PFSK-1 (cell line): ENCODE data around the gene CABP4.

ENCODE experiments used
- POLR2AphosphoS5 ChIP-seq: IDR thresholded peaks from 2 replicates; pipeline ENCODE4 v1.6.1; 2012; ENCODE audit warnings: low read depth, mild to moderate bottlenecking, control low read depth, low read length, moderate library complexity
- REST ChIP-seq, 2 experiments: IDR thresholded peaks; 2 replicates each; pipeline versions ENCODE4 v1.6.1 to v1.8.0; 2011 to 2012; ENCODE audit warnings: low read depth in 2 of 2, low read length in 2 of 2, control low read depth in 1 of 2, inconsistent platforms in 1 of 2, mild to moderate bottlenecking in 1 of 2, moderate library complexity in 1 of 2; ENCODE audit not compliant: insufficient read depth in 1 of 2
- SIN3A ChIP-seq: IDR thresholded peaks from 2 replicates; pipeline ENCODE4 v1.6.1; 2012; ENCODE audit warnings: mild to moderate bottlenecking, low read length, moderate library complexity, borderline replicate concordance; ENCODE audit not compliant: insufficient read depth
- TAF1 ChIP-seq: IDR thresholded peaks from 2 replicates; pipeline ENCODE4 v1.6.1; 2012; ENCODE audit warnings: low read length, control low read depth, borderline replicate concordance; ENCODE audit not compliant: insufficient read depth

- TF ChIP-seq SIN3A = no peak
- no peak for TF ChIP-seq POLR2AphosphoS5
- TF ChIP-seq REST (IDR thresholded peaks at IDR 0.05; ENCODE audit: insufficient read depth in 1 of 2, low read depth in 2 of 2, low read length in 2 of 2) = no peak
- no peak for TF ChIP-seq TAF1
Observed at GRCh38 chr11:67448220-67448609, 6.9 kb upstream of the CABP4 start.
